Measurements from ENCODE around the gene SIRT4.
A peak's percentile ranks its signal among the peaks of the same experiment; 100 is the strongest.

DNA sequence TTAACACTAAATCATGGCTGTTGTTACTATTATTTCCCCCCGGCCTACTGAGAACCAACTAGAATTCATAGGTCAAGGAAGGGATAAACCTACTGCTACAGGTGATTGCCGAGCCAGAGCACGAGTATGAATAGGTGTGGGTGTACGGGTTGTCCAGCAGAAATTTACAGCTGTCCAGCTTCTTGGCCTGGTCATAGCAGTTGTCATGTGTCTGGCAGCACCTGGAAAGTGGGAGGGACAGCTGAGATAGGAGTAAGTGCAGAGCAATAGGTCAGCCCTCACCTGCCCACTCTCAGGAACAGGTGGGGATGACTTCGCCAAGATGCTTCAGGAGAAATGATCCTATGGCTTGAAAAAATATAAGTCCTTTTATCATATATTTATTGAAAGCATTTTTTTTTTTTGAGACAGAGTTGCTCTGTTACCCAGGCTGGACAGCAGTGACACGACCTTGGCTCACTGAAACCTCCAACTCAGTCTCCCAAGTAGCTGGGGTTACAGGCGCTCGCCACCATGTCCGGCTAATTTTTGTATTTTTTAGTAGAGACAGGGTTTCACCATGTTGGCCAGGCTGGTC, 22.8 kb downstream of the SIRT4 start:
- peak; percentile 32 to 90 (median 83) for TF ChIP-seq POLR2A (IDR thresholded peaks at IDR 0.05)
- TF ChIP-seq, protein P1, sequence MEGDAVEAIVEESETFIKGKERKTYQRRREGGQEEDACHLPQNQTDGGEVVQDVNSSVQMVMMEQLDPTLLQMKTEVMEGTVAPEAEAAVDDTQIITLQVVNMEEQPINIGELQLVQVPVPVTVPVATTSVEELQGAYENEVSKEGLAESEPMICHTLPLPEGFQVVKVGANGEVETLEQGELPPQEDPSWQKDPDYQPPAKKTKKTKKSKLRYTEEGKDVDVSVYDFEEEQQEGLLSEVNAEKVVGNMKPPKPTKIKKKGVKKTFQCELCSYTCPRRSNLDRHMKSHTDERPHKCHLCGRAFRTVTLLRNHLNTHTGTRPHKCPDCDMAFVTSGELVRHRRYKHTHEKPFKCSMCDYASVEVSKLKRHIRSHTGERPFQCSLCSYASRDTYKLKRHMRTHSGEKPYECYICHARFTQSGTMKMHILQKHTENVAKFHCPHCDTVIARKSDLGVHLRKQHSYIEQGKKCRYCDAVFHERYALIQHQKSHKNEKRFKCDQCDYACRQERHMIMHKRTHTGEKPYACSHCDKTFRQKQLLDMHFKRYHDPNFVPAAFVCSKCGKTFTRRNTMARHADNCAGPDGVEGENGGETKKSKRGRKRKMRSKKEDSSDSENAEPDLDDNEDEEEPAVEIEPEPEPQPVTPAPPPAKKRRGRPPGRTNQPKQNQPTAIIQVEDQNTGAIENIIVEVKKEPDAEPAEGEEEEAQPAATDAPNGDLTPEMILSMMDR (IDR thresholded peaks at IDR 0.05) = no peak

Data from body of pancreas (tissue), 4 donors.